Stimulated activated CD4-positive, alpha-beta T cell treated with anti-CD3 and anti-CD28 coated beads, TNF-alpha, amount 100 ng/mL, for 48 hours (primary cell): ENCODE results near the gene CIITA.
"Not testable (repeated sequence)": the region's sequence is repeated elsewhere in the genome, so short reads cannot be mapped to it uniquely, and the experiment has no call there.

Experiments used
- DNase-seq, 3 donors: peaks; one replicate each; pipeline ENCODE4 v3.0.0-alpha.2; 2020; ENCODE audit warnings: low read depth in 3 of 3

CIITA gene

DNA sequence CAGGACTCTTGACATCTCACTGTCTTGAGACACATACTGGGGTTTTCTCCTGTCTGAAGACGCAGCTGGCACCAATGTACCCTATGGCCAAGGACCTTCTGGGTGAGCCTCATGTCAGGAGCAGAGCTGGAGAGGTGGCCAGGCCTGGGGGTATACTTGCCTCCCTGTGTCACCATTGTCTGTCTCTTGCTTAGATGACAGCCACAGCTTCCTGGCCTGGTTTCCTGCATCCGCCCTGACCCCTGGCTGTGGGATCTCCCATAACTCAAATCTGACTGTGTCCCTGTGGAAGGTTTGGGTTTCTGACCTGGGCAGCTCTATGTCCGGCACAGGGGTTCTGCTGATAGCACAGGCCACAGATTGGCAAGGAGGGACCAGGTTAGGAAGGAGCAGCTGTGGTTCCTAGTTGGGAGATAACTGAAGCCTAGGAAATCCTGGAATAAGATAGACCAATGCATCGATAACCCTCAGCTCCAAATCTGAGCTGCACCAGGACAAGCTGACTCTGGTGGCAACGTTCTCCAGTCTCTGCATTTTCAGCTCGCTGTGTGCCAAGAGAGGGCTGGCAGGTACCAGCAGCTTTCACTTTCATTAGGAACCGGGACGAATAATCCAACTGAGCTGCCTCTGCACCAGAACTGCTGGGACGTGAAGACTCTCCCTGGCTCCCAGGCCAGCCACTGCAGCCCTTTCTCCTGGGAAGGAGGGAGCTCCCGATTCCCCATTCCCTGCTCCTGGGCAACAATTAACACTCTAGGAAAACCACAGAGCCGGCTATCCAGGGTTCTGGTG, 60.3 kb downstream of the CIITA start:
- DNase-seq = no peak

DNA sequence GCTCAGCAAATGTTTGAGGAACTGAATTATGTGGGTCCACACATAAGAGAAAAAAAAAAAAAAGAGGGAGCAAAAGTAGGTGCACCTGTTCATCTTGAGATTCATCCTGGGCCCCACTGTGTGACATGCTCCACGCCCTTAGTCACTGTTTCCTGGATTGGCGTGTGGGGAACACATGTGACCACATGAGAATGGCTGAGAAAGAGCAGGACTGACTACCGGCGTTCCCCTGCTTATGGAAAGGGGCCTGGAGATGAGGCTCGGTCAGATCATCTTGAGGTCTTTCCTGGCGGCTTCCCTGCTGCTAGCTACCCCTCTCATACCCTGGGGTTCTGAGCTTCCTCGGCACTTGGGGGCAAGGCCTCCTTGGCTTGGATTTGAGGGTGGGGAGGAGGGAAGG, 61.3 kb downstream of the CIITA start:
- DNase-seq = no peak

DNA sequence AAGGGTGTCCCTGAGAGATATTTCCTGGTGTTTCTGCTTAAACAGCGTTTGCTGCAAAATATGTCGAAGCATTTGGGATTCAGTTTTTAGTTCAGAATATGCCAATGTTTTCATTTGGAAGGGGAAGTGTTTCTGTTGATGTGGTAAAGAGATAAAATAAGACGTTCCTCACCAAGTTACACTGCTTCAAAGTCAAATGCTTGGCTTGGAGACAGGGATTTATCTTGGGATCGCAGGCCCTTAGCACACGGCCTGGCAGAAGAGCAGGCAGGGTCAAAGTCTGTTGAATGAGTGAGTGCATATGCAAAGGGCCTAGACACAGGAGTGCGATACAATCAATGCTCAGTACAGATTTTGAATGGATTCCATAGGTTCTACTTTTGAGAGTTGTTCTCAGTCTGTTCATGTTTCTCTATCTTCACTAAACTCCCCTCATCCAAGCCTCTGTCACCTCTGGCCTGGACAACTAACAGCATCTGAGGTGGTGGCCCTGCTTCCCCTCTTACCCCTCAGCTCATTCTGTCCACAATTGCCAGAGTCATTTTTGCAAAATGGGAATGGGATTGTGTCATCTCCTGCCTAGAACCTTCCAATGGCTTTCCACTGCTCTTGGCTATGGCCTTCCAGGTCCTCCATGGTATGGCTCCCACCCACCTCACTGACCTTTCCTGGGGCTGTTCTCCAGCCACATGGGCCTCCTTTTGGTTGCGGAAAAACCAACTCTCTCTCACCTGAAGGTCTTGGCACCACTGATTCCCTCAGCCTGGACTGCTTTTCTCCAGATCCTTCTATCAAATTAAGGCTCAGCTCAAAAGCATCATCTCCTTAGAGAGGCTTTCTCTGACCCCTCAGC, 62.0 kb downstream of the CIITA start:
- no peak for DNase-seq

DNA sequence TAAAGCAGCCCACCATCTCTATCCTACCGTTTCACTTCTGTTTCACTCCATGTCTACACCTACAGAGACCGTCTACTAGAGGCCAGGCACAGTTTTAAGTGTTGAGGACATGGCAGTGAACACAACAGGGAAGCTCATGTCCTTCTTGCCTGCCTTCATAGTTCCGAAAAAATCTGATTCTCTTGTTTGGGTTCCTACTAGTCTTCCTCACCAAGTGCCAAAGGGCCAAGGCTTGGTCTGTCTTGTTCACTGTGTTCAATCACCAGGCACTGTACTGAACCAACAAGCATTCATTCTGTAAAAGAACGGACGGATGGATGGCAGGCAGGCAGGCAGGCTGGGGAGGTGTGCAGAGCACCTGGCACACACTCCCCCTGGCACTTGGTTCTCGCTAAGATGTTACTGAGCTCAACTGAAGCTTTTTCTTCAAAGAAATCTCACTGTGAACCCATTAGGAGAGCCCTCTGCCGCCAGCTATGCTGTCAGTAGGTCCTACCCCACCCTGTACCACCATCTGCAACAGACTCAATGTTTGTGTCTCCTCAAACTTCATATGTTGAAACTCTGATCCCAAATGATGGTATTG, 62.7 kb downstream of the CIITA start:
- no peak for DNase-seq

GRCh38 chr16:10940501-10941079, 63.6 kb downstream of the CIITA start:
- no peak for DNase-seq

GRCh38 chr16:10941127-10941933, 64.3 kb downstream of the CIITA start:
- no peak for DNase-seq

DNA sequence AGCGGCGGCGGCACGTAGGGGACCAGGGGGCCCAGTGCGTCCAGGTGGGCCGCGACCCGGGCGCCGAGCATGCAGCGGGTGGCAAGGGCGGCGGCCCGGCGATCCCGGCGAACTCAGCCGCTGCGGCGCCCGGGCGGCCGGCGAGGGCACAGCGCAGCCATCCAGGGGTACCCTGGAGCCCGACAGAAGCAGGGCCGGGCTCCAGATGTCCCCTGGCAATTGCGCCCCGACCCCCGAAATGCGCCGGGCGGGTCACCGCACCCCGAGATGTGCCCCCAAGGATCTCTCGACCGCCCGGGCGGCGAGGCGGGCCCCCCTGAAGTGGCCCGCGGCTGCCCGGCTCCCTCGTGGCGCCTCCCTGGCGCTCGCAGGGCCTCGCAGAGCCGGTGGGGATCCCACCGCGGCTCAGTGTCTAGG, 64.9 kb downstream of the CIITA start:
- DNase-seq = not testable (repeated sequence)

DNA sequence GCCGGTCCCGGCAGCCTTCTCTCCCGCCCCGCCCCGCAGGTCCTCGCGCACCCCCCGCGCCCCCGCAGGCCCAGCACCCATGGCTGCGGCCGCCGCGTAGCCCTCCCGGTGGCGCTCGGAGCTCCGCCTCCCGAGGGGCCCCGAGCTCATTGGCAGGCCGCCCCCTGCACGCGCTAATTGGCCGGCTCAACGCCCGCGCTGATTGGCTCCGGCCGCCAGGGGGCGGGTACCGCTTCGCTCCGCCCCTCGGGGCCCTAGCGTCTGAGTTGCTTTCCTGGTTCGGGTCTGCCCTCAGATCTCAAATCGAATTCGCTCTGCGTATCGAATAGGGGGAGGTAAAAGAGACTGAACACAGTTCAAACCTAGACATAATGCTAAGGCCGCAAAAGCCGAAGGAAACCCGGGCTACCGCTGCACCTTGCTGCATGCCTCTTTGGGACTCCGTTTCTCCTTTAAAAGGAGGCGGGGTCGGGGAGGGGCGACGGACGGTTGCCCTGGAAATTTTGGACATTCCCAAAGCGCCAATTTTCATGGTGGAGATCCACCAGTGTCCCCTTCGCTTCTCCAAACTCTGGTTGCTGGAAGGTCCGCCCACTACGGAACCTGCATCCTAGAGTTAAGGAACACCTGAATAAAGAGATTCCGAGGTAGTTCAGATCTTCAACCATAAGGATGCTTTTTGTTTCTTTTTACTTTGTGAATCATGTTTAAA, 65.5 kb downstream of the CIITA start, which contains the start of gene DEXI:
TSS of gene DEXI (minus strand) at position 117 of the 712 bp plus-strand sequence. CDS start 463 bp downstream, outside the sequence.
- DNase-seq = peak; percentile 88 to 90 (median 89)

- no peak for DNase-seq
Measured at GRCh38 chr16:10943064-10943353, 66.0 kb downstream of the CIITA start.

- peak; percentile 89 to 93 (median 91) for DNase-seq
Measured at GRCh38 chr16:10944249-10945064, 67.5 kb downstream of the CIITA start, which contains the start of gene CLEC16A. TSS of gene CLEC16A (plus strand) at chr16:10944564. CDS start at chr16:10944718, 154 bp downstream.

GRCh38 chr16:10945065-10945787, 68.2 kb downstream of the CIITA start:
- no peak for DNase-seq

DNA sequence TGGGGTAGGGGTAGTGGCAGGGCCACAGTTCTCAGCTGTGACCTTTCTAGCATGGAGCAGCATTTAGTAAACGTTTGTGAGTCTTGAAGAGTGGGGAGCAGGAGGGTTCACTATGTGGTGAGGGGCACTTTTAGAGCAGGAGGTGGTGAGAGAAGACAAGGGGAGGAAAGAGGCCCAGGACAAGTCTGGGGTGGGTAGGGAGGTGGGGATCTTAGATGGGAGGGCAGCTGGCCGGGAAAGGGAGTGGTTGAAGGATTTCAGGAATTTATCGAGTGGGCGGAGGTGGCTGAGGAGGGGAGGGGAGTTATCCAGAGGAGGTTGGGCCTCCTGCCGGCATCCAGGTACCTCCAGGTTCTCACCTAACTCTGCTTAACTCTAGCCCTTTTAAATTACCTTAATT, 69.3 kb downstream of the CIITA start:
- no peak for DNase-seq

GRCh38 chr16:10947211-10947787, 70.3 kb downstream of the CIITA start:
- no peak for DNase-seq

GRCh38 chr16:10949424-10949970, 72.5 kb downstream of the CIITA start:
- no peak for DNase-seq

DNA sequence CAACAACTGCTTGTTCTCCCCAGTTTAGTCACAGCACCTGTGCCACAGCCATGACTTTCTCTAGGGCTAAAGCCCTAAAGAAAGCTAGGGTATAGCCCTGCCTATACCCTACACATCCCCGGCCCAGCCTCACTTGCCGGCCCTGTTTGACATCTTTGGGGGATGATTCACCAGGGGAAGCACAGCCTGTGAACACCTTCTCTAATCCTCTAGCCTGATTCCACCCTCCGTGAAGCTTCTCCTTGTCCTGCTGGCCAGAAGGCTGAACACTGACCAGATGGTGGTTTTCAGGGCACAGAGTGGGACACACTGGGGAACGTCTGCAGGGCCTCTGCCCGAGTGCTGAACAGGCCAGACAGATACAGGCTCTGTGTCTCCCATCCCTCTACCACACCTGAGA, 73.4 kb downstream of the CIITA start:
- DNase-seq = no peak

GRCh38 chr16:10951026-10951425, 74.0 kb downstream of the CIITA start:
- DNase-seq = no peak

DNA sequence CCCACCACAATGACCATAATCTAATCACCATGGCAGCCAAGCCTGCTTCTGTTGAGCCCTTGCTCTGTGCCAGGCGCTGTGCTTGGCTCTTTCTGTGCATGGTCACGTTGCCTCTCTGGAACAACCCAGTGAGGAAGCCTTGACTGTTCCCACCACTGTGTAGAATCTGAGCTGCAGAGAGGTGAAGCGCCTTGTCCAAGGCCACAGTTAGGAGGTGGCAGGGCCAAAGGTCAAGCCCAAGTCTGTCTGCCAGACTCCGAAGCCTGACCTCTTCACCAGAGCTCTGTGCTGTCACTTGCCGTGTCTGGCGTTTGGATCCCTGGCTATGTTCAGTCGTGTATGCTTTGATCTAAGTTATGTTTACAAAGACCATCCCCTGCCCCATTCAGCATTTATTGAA, 77.9 kb downstream of the CIITA start:
- DNase-seq = no peak

- no peak for DNase-seq
Measured at GRCh38 chr16:10957771-10958482, 80.9 kb downstream of the CIITA start.
